CD4-positive, alpha-beta T cell (primary cell): ENCODE data around the gene SLC30A9. TPM values are rescaled to one million over a fixed set of nuclear protein-coding genes. Genes with fewer than 3 reads are reported as not detected.

Experiments
- ATAC-seq: fragments of 200-7000 bp; cut with Tn5 transposase; one replicate; pipeline ENCODE4 v1.10.0; 2022; ENCODE audit warnings: mild to moderate bottlenecking; ENCODE audit not compliant: poor library complexity
- CTCF ChIA-PET: fragments of 350-600 bp; sonication (Branson Sonifier 250); formaldehyde crosslinking; loops from one replicate; lab custom pipeline; 2021; ENCODE audit warnings: antibody characterized with exemption, inconsistent platforms; lab: Charles Lee
- POLR2A ChIA-PET: fragments of 350-600 bp; sonication (Branson Sonifier 250); formaldehyde crosslinking; loops from one replicate; lab custom pipeline; 2021; ENCODE audit warnings: antibody characterized with exemption, inconsistent platforms; lab: Charles Lee
- DNase-seq, 14 experiments: peaks; one replicate each; pipeline ENCODE4 v3.0.0-alpha.2; 2013 to 2020; ENCODE audit warnings: mixed read lengths in 2 of 14
- H3K27ac ChIP-seq, 2 donors: one replicate each; pipeline versions ENCODE4 v1.5.1 to v1.7.0; 2013; ENCODE audit warnings: low read length in 2 of 2, low read depth in 1 of 2, mild to moderate bottlenecking in 1 of 2
- H3K27me3 ChIP-seq, 2 experiments: 1 replicate in 1 of 2; 2 replicates in 1 of 2; pipeline versions ENCODE4 v1.6.1 to v1.7.0; 2013; ENCODE audit warnings: low read length in 2 of 2, control low read depth in 1 of 2, mild to moderate bottlenecking in 1 of 2, moderate library complexity in 1 of 2; ENCODE audit not compliant: insufficient read depth in 2 of 2, control insufficient read depth in 1 of 2
- H3K36me3 ChIP-seq: one replicate; pipeline ENCODE4 v1.6.1; 2013; ENCODE audit warnings: low read length, control low read depth; ENCODE audit not compliant: insufficient read depth
- H3K4me1 ChIP-seq: one replicate; pipeline ENCODE4 v1.6.1; 2013; ENCODE audit warnings: low read length, control low read depth; ENCODE audit not compliant: insufficient read depth
- H3K4me3 ChIP-seq: one replicate; pipeline ENCODE4 v1.5.1; 2013; ENCODE audit warnings: mild to moderate bottlenecking, low read length, moderate library complexity
- H3K9me3 ChIP-seq, 2 experiments: 1 replicate in 1 of 2; 2 replicates in 1 of 2; pipeline versions ENCODE4 v1.6.1 to v1.7.0; 2013; ENCODE audit warnings: low read length in 2 of 2, mild to moderate bottlenecking in 2 of 2, control low read depth in 1 of 2, moderate library complexity in 1 of 2; ENCODE audit not compliant: control insufficient read depth in 1 of 2, insufficient read depth in 1 of 2
- H3K27ac Mint-ChIP-seq: one replicate; pipeline ENCODE4 v1.8.0; 2020; ENCODE audit warnings: mixed read lengths
- H3K27me3 Mint-ChIP-seq: one replicate; pipeline ENCODE4 v1.8.0; 2021; ENCODE audit warnings: mixed read lengths
- H3K36me3 Mint-ChIP-seq: one replicate; pipeline ENCODE4 v1.8.0; 2021; ENCODE audit warnings: low read depth, mixed read lengths
- H3K4me1 Mint-ChIP-seq: one replicate; pipeline ENCODE4 v1.8.0; 2021; ENCODE audit warnings: low read depth, mixed read lengths
- H3K4me3 Mint-ChIP-seq: one replicate; pipeline ENCODE4 v1.8.0; 2020; ENCODE audit warnings: mild to moderate bottlenecking, mixed read lengths
- H3K9me3 Mint-ChIP-seq: one replicate; pipeline ENCODE4 v1.8.0; 2020; ENCODE audit warnings: mixed read lengths
- intact Hi-C, 2 experiments: fragments of 100-400 bp; cut with DNase I in 1 of 2; cut with micrococcal nuclease in 1 of 2; formaldehyde crosslinking; loops; one replicate each; pipeline versions ENCODE4 v1.15.1 to v1.9.0; 2023 to 2025; cut with DNase I, micrococcal nuclease
- total RNA-seq, 174 experiments: library from RNA in 2 of 174; stranded (reverse) in 2 of 174; gene quantifications; one replicate each; pipeline ENCODE4 v1.2.3 and lab custom pipeline; 2021 to 2026
- TF ChIP-seq, protein P1 (sequence below): fragments of 200-600 bp; IDR thresholded peaks from one replicate; pipeline ENCODE4 v1.8.0; 2022; ENCODE audit warnings: antibody characterized with exemption, mild to moderate bottlenecking

SLC30A9 gene
- total RNA-seq, 2 experiments from 2014 or later: 18.2 to 20.4 TPM

DNA sequence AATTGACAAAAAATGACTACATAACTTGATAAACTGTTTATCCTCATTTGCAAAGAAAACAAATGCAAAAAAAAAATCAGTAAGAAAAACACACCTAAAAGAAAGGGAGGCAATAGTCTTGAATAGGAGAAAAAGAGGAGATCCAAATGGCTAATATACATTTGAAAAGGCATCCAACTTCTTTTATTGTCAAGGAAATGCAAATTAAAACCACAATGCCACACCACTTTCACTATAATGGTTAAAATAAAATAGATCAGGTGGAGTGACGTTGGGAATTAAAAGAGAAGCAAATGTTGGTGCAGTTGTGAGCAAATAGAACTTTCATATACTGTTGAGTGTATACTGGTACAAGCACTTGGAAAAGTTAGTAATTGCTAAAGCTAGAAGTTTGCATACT lies 5.2 kb upstream of the SLC30A9 start:
- no peak overlapping the region for H3K27ac Mint-ChIP-seq
- no peak overlapping the region for H3K4me3 ChIP-seq
- H3K27me3 ChIP-seq: no peaks in the 10 kb centered on the region
- intact Hi-C loops: loop anchor here in 1 of 2 experiments (10.0 kb wide), 1 partner anchor 670 kb away; the partner anchor contains the start of gene ATP8A1
- peaks cover 3% of the 10 kb centered on the region for H3K36me3 Mint-ChIP-seq
- POLR2A ChIA-PET: no interaction called here
- no peak overlapping the region for H3K27ac ChIP-seq
- no peaks in the 10 kb centered on the region for H3K36me3 ChIP-seq
- H3K9me3 ChIP-seq: no peaks in the 10 kb centered on the region
- H3K27me3 Mint-ChIP-seq: no peaks in the 10 kb centered on the region
- ATAC-seq: no peak
- peaks cover 6% of the 10 kb centered on the region for H3K4me1 ChIP-seq
- H3K4me1 Mint-ChIP-seq: peaks cover 10% of the 10 kb centered on the region
- TF ChIP-seq, protein P1, sequence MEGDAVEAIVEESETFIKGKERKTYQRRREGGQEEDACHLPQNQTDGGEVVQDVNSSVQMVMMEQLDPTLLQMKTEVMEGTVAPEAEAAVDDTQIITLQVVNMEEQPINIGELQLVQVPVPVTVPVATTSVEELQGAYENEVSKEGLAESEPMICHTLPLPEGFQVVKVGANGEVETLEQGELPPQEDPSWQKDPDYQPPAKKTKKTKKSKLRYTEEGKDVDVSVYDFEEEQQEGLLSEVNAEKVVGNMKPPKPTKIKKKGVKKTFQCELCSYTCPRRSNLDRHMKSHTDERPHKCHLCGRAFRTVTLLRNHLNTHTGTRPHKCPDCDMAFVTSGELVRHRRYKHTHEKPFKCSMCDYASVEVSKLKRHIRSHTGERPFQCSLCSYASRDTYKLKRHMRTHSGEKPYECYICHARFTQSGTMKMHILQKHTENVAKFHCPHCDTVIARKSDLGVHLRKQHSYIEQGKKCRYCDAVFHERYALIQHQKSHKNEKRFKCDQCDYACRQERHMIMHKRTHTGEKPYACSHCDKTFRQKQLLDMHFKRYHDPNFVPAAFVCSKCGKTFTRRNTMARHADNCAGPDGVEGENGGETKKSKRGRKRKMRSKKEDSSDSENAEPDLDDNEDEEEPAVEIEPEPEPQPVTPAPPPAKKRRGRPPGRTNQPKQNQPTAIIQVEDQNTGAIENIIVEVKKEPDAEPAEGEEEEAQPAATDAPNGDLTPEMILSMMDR: no peak
- CTCF ChIA-PET: no interaction called here
- H3K4me3 Mint-ChIP-seq: no peak overlapping the region
- DNase-seq: no peak
- H3K9me3 Mint-ChIP-seq: no peaks in the 10 kb centered on the region

DNA sequence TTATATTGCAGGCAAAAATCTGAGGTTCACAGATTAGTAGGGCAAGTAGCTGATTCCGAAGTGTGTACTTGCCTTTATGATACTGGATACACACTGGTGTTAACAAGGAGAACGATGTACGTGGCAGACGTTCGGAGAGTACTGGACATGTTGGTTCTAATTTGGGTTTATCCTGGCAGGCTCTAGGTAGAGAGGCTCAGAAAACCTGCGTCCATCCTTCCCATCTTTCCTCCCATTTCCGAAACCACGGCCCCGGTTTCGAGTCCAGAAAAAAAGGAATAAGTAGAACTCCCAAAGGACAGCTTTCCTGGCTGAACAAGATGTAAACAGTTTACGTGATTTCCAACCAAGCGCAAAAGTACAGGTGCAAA lies 351 bp upstream of the SLC30A9 start:
- peak overlapping the region; percentile 98 for H3K27ac Mint-ChIP-seq

DNA sequence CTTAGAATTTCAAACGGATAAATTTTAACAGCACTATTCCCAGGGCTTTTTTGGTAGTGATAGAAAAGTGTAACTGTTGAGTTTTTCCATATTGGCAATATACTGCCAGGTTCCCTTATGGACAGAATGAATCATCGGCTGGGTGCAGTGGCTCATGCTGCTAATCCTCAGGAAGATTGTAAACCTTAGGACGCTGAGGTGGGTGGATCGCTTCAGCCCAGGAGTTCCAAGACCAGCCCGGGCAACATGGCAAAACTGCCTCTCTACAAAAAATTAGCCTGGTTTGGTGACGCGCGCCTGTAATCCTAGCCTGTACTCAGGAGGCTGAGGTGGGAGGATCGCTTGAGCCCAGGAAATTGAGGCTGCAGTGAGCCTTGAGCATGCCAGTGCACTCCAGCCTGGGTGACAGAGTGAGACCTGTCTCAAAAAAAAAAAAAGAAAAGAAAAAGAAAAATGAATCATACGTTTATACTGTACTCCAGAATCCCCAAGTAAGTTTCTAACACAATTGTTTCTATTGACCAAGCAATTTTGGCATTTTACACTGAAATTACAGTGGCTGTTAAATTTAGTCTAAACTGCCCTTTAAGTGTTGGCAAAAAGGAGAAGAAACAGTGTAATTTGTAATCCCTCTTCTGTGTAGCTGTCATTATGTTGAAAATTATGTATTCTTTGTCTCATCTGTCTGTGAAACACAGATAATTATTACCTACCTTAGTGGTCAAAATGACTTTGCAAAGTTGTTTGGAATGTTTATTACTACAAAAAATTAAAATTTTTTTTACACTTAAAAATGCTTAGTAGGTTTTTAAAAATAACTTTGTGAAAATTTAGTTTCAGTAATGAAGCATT lies 1.8 kb downstream of the SLC30A9 start:
- Mint-ChIP-seq H3K4me1 (peaks cover 48% of the 10 kb centered on the region), H3K36me3 (peaks cover 18% of the 10 kb centered on the region), H3K4me3 (peak overlapping the region; percentile 98), H3K27me3 (no peaks in the 10 kb centered on the region), H3K9me3 (no peaks in the 10 kb centered on the region), H3K27ac (peak overlapping the region; percentile 98)
- H3K4me3 ChIP-seq: no peak overlapping the region
- no peaks in the 10 kb centered on the region for H3K9me3 ChIP-seq
- H3K4me1 ChIP-seq: peaks cover 22% of the 10 kb centered on the region
- CTCF ChIA-PET: no interaction called here
- DNase-seq (peak in 2 of 14 experiments; percentile 3 to 6), ATAC-seq (no peak)
- intact Hi-C loops: loop anchor here in 1 of 2 experiments (2.0 kb wide), 1 partner anchor 57 kb away; the partner anchor contains the start of gene TMEM33
- no peaks in the 10 kb centered on the region for H3K27me3 ChIP-seq
- TF ChIP-seq, protein P1: no peak
- H3K27ac ChIP-seq: no peak overlapping the region
- no peaks in the 10 kb centered on the region for H3K36me3 ChIP-seq
- POLR2A ChIA-PET: no interaction called here

More for the DNA sequence above, 351 bp upstream of the SLC30A9 start:
- Histone ChIP-seq H3K27ac (peak overlapping the region; percentile 77), H3K9me3 (no peaks in the 10 kb centered on the region), H3K4me3 (peak overlapping the region; percentile 89), H3K4me1 (peaks cover 22% of the 10 kb centered on the region), H3K36me3 (no peaks in the 10 kb centered on the region), H3K27me3 (no peaks in the 10 kb centered on the region)
- TF ChIP-seq, protein P1: no peak
- Mint-ChIP-seq H3K4me1 (peaks cover 39% of the 10 kb centered on the region), H3K36me3 (peaks cover 18% of the 10 kb centered on the region), H3K9me3 (no peaks in the 10 kb centered on the region), H3K27me3 (no peaks in the 10 kb centered on the region), H3K4me3 (peak overlapping the region; percentile 98)
- DNase-seq (no peak), ATAC-seq (peak; percentile 20)
- ChIA-PET POLR2A (interaction anchor here (1.2 to 1.8 kb wide), 3 partner anchors 10 to 55 kb away, joined by 4 to 8 read pairs (median 4); partner anchors contain the start of gene TMEM33), CTCF (no interaction called here)
- intact Hi-C loops: loop anchor here (1.0 to 10.0 kb wide), 3 partner anchors 55 to 665 kb away; partner anchors contain the start of genes TMEM33 (in 2 of the 2) and ATP8A1 (in 1 of the 2)
